ENCODE results near the gene RPS25. TPM values are rescaled to one million over a fixed set of nuclear protein-coding genes. Genes with fewer than 3 reads are reported as not detected.
"Not testable (repeated sequence)": the region's sequence is repeated elsewhere in the genome, so short reads cannot be mapped to it uniquely, and the experiment has no call there.

The RPS25 gene
- total and polyA plus RNA-seq, 4 donors: 483 to 2,643 (median 958) TPM

- 88% methylated on average over 5 of the region's 5 CpGs for WGBS, 2 donors
- Histone ChIP-seq H3K27me3 (ENCODE audit: control insufficient read depth in 3 of 3, insufficient read depth in 3 of 3, low read length in 2 of 3) (no peaks in the 10 kb centered on the region), H3K9me3 (ENCODE audit: control insufficient read depth in 4 of 4, insufficient read depth in 3 of 4, low read length in 3 of 4) (no peaks in the 10 kb centered on the region), H3K36me3 (ENCODE audit: control insufficient read depth in 4 of 4, insufficient read depth in 4 of 4, low read length in 4 of 4) (no peaks in the 10 kb centered on the region), H3K4me3 (no peak overlapping the region), H3K27ac (ENCODE audit: low read depth in 1 of 2, low read length in 1 of 2) (no peak overlapping the region), H3K4me1 (ENCODE audit: control insufficient read depth in 5 of 5, insufficient read depth in 5 of 5, low read length in 5 of 5) (no peaks in the 10 kb centered on the region), H3K9ac (ENCODE audit: insufficient read depth in 1 of 2, low read length in 2 of 2) (no peak overlapping the region)
- DNase-seq (no peak), ATAC-seq (ENCODE audit: insufficient read depth, low FRiP score) (no peak)
- TF ChIP-seq CTCF (IDR thresholded peaks at IDR 0.05; ENCODE audit: control extremely low read depth, extremely low read depth): no peak
These were observed 20.7 kb upstream of the RPS25 start for GRCh38 chr11:119038884-119039283.

GRCh38 chr11:119034813-119035212 lies 16.7 kb upstream of the RPS25 start:
- no peak overlapping the region for H3K27ac ChIP-seq (ENCODE audit: low read depth in 1 of 2, low read length in 1 of 2)
- WGBS, 2 donors: 90 to 91% methylated on average over 3 of the region's 3 CpGs
- ATAC-seq (ENCODE audit: insufficient read depth, low FRiP score): no peak

GRCh38 chr11:119033421-119033820 lies 15.3 kb upstream of the RPS25 start:
- H3K4me3 ChIP-seq; H3K27ac ChIP-seq (ENCODE audit: low read depth in 1 of 2, low read length in 1 of 2); DNase-seq; H3K27me3 ChIP-seq (ENCODE audit: control insufficient read depth in 3 of 3, insufficient read depth in 3 of 3, low read length in 2 of 3); ATAC-seq (ENCODE audit: insufficient read depth, low FRiP score); H3K9me3 ChIP-seq (ENCODE audit: control insufficient read depth in 4 of 4, insufficient read depth in 3 of 4, low read length in 3 of 4); H3K9ac ChIP-seq (ENCODE audit: insufficient read depth in 1 of 2, low read length in 2 of 2); H3K36me3 ChIP-seq (ENCODE audit: control insufficient read depth in 4 of 4, insufficient read depth in 4 of 4, low read length in 4 of 4): not testable (repeated sequence)
- WGBS, 2 donors: 88 to 93% methylated on average over 10 of the region's 10 CpGs
- H3K4me1 ChIP-seq (ENCODE audit: control insufficient read depth in 5 of 5, insufficient read depth in 5 of 5, low read length in 5 of 5): peaks cover 0 to 15% (median 6%) of the 10 kb centered on the region in 5 donors

More at GRCh38 chr11:119034813-119035212, 16.7 kb upstream of the RPS25 start:
- Histone ChIP-seq H3K4me3 (no peak overlapping the region), H3K9me3 (ENCODE audit: control insufficient read depth in 4 of 4, insufficient read depth in 3 of 4, low read length in 3 of 4) (no peaks in the 10 kb centered on the region), H3K9ac (ENCODE audit: insufficient read depth in 1 of 2, low read length in 2 of 2) (no peak overlapping the region), H3K36me3 (ENCODE audit: control insufficient read depth in 4 of 4, insufficient read depth in 4 of 4, low read length in 4 of 4) (no peaks in the 10 kb centered on the region), H3K27me3 (ENCODE audit: control insufficient read depth in 3 of 3, insufficient read depth in 3 of 3, low read length in 2 of 3) (no peaks in the 10 kb centered on the region), H3K4me1 (ENCODE audit: control insufficient read depth in 5 of 5, insufficient read depth in 5 of 5, low read length in 5 of 5) (peaks cover 0 to 4% (median 0%) of the 10 kb centered on the region in 5 donors)
- TF ChIP-seq CTCF (IDR thresholded peaks at IDR 0.05; ENCODE audit: control extremely low read depth, extremely low read depth): no peak
- DNase-seq: no peak

- H3K9me3 ChIP-seq (ENCODE audit: control insufficient read depth in 4 of 4, insufficient read depth in 3 of 4, low read length in 3 of 4): no peaks in the 10 kb centered on the region
- WGBS, 2 donors: 76 to 89% methylated on average over 9 of the region's 9 CpGs
- no peak for TF ChIP-seq CTCF (IDR thresholded peaks at IDR 0.05; ENCODE audit: control extremely low read depth, extremely low read depth)
These were observed 13.8 kb upstream of the RPS25 start for GRCh38 chr11:119031912-119032280.

More at GRCh38 chr11:119031912-119032280, 13.8 kb upstream of the RPS25 start:
- Histone ChIP-seq H3K27ac (ENCODE audit: low read depth in 1 of 2, low read length in 1 of 2) (no peak overlapping the region), H3K4me1 (ENCODE audit: control insufficient read depth in 5 of 5, insufficient read depth in 5 of 5, low read length in 5 of 5) (peaks cover 0 to 15% (median 6%) of the 10 kb centered on the region in 5 donors), H3K4me3 (no peak overlapping the region), H3K9ac (ENCODE audit: insufficient read depth in 1 of 2, low read length in 2 of 2) (no peak overlapping the region), H3K27me3 (ENCODE audit: control insufficient read depth in 3 of 3, insufficient read depth in 3 of 3, low read length in 2 of 3) (no peaks in the 10 kb centered on the region), H3K36me3 (ENCODE audit: control insufficient read depth in 4 of 4, insufficient read depth in 4 of 4, low read length in 4 of 4) (peaks cover 0 to 2% (median under 1%) of the 10 kb centered on the region in 4 donors)
- ATAC-seq (ENCODE audit: insufficient read depth, low FRiP score): no peak
- DNase-seq: no peak
